IPS DF 4.7 (cell line): ENCODE data around the gene NFKB1.

Source experiments
- DNase-seq: peaks from one replicate; pipeline ENCODE4 v3.0.0-alpha.2; 2013; ENCODE audit warnings: low spot score; ENCODE audit errors: extremely low read depth

The NFKB1 gene

GRCh38 chr4:102624505-102624904 is 123.3 kb downstream of the NFKB1 start:
- no peak for DNase-seq

GRCh38 chr4:102625232-102625930 is 124.2 kb downstream of the NFKB1 start:
- no peak for DNase-seq

- no peak for DNase-seq
Observed at GRCh38 chr4:102627831-102628523, 126.8 kb downstream of the NFKB1 start.

- DNase-seq: no peak
Observed at GRCh38 chr4:102629673-102630072, 128.5 kb downstream of the NFKB1 start.

GRCh38 chr4:102631616-102632015 is 130.5 kb downstream of the NFKB1 start:
- no peak for DNase-seq

GRCh38 chr4:102632241-102633065 is 131.3 kb downstream of the NFKB1 start:
- no peak for DNase-seq

- DNase-seq: no peak
Observed at GRCh38 chr4:102633100-102633499, 131.9 kb downstream of the NFKB1 start.

- DNase-seq: no peak
Observed at GRCh38 chr4:102637391-102637790, 136.2 kb downstream of the NFKB1 start.

- DNase-seq: no peak
Observed at GRCh38 chr4:102638621-102639020, 137.5 kb downstream of the NFKB1 start.

- DNase-seq: no peak
Observed at GRCh38 chr4:102639598-102639997, 138.4 kb downstream of the NFKB1 start.

GRCh38 chr4:102640669-102641068 is 139.5 kb downstream of the NFKB1 start:
- no peak for DNase-seq

- DNase-seq: no peak
Observed at GRCh38 chr4:102641793-102642192, 140.6 kb downstream of the NFKB1 start.

GRCh38 chr4:102642631-102643298 is 141.6 kb downstream of the NFKB1 start:
- no peak for DNase-seq

GRCh38 chr4:102647117-102647516 is 146.0 kb downstream of the NFKB1 start:
- no peak for DNase-seq

GRCh38 chr4:102657206-102657605 is 156.0 kb downstream of the NFKB1 start:
- no peak for DNase-seq

- DNase-seq: no peak
Observed at GRCh38 chr4:102663073-102663472, 161.9 kb downstream of the NFKB1 start.

- DNase-seq: no peak
Observed at GRCh38 chr4:102665527-102665926, 164.4 kb downstream of the NFKB1 start.
